ENCODE results near the gene KCNQ1. TPM values are rescaled to one million over a fixed set of nuclear protein-coding genes. Genes with fewer than 3 reads are reported as not detected.

KCNQ1 gene
- polyA plus RNA-seq, 1 donor from 2014 or later: not detected

GRCh38 chr11:2797741-2798361, 353.0 kb downstream of the KCNQ1 start:
- peaks cover 4% of the 10 kb centered on the region for H3K9me3 ChIP-seq (ENCODE audit: low read length)
- no peak overlapping the region for H2AFZ ChIP-seq (ENCODE audit: low read depth, low read length)
- H4K20me1 ChIP-seq (ENCODE audit: insufficient read depth): no peaks in the 10 kb centered on the region
- H3K79me2 ChIP-seq (replicated peaks; ENCODE audit: insufficient read depth, low read length): no peaks in the 10 kb centered on the region
- no peaks in the 10 kb centered on the region for H3K9me2 ChIP-seq (ENCODE audit: insufficient read depth, low read length)
- no peak overlapping the region for H3K27ac ChIP-seq (ENCODE audit: low read length)
- H3F3A ChIP-seq (ENCODE audit: insufficient read depth, low read length, poor library complexity, severe bottlenecking): no peaks in the 10 kb centered on the region
- H3K4me3 ChIP-seq (ENCODE audit: low read length): no peak overlapping the region
- no peak overlapping the region for H3K9ac ChIP-seq (ENCODE audit: low read length)
- no peak for TF ChIP-seq REST (IDR thresholded peaks at IDR 0.05; ENCODE audit: borderline replicate concordance)
- TF ChIP-seq POLR2AphosphoS5 (IDR thresholded peaks at IDR 0.05): no peak
- TF ChIP-seq MXI1 (conservative IDR thresholded peaks at IDR 0.05; ENCODE audit: poor library complexity, severe bottlenecking): no peak
- TF ChIP-seq EZH2 (IDR thresholded peaks at IDR 0.05; ENCODE audit: borderline replicate concordance, insufficient read depth, low read length, poor library complexity, severe bottlenecking): no peak
- no peak for TF ChIP-seq TAF1 (IDR thresholded peaks at IDR 0.05; ENCODE audit: low read depth)
- TF ChIP-seq SMC3 (conservative IDR thresholded peaks at IDR 0.05; ENCODE audit: poor library complexity): no peak
- TF ChIP-seq EP300 (conservative IDR thresholded peaks at IDR 0.05; ENCODE audit: poor library complexity, severe bottlenecking): no peak
- no peak for TF ChIP-seq CTCF (IDR thresholded peaks at IDR 0.05; ENCODE audit: poor library complexity, severe bottlenecking)
- TF ChIP-seq RAD21 (conservative IDR thresholded peaks at IDR 0.05): no peak
- no peak overlapping the region for H3K4me2 ChIP-seq (ENCODE audit: low read length)
- H3K36me3 ChIP-seq (ENCODE audit: insufficient read depth, low read length): no peaks in the 10 kb centered on the region
- no peaks in the 10 kb centered on the region for H3K27me3 ChIP-seq (ENCODE audit: insufficient read depth, low read depth, low read length)

- TF ChIP-seq EP300 (conservative IDR thresholded peaks at IDR 0.05; ENCODE audit: poor library complexity, severe bottlenecking) (no peak), POLR2AphosphoS5 (IDR thresholded peaks at IDR 0.05) (no peak), MXI1 (conservative IDR thresholded peaks at IDR 0.05; ENCODE audit: poor library complexity, severe bottlenecking) (no peak), TAF1 (IDR thresholded peaks at IDR 0.05; ENCODE audit: low read depth) (no peak), RAD21 (conservative IDR thresholded peaks at IDR 0.05) (no peak), REST (IDR thresholded peaks at IDR 0.05; ENCODE audit: borderline replicate concordance) (no peak), SMC3 (conservative IDR thresholded peaks at IDR 0.05; ENCODE audit: poor library complexity) (no peak), CTCF (IDR thresholded peaks at IDR 0.05; ENCODE audit: poor library complexity, severe bottlenecking) (no peak), EZH2 (IDR thresholded peaks at IDR 0.05; ENCODE audit: borderline replicate concordance, insufficient read depth, low read length, poor library complexity, severe bottlenecking) (no peak)
- Histone ChIP-seq H3K27me3 (ENCODE audit: insufficient read depth, low read depth, low read length) (no peaks in the 10 kb centered on the region), H4K20me1 (ENCODE audit: insufficient read depth) (no peaks in the 10 kb centered on the region), H3K4me2 (ENCODE audit: low read length) (no peak overlapping the region), H3K9ac (ENCODE audit: low read length) (no peak overlapping the region), H3K36me3 (ENCODE audit: insufficient read depth, low read length) (no peaks in the 10 kb centered on the region), H3K9me2 (ENCODE audit: insufficient read depth, low read length) (no peaks in the 10 kb centered on the region), H3K27ac (ENCODE audit: low read length) (no peak overlapping the region), H3K9me3 (ENCODE audit: low read length) (peaks cover 4% of the 10 kb centered on the region), H2AFZ (ENCODE audit: low read depth, low read length) (no peak overlapping the region), H3K4me3 (ENCODE audit: low read length) (no peak overlapping the region), H3F3A (ENCODE audit: insufficient read depth, low read length, poor library complexity, severe bottlenecking) (no peaks in the 10 kb centered on the region), H3K79me2 (replicated peaks; ENCODE audit: insufficient read depth, low read length) (no peaks in the 10 kb centered on the region)
Observed at GRCh38 chr11:2798951-2799761, 354.3 kb downstream of the KCNQ1 start.

Data from neural cell (in vitro differentiated cells).